HepG2 (cell line): ENCODE measurements around the gene PLSCR4. TPM values are rescaled to one million over a fixed set of nuclear protein-coding genes. Genes with fewer than 3 reads are reported as not detected.

Source experiments
- ATAD3A ChIP-seq: sonication (generic); formaldehyde crosslinking; IDR thresholded peaks from 2 replicates; pipeline ENCODE4 v1.4.0; 2020; ENCODE audit warnings: missing genetic modification reagents
- ATF5 ChIP-seq: sonication (generic); formaldehyde crosslinking; IDR thresholded peaks from 2 replicates; pipeline ENCODE4 v1.4.0; 2020; ENCODE audit warnings: mild to moderate bottlenecking, low read depth, missing genetic modification reagents
- BHLHE40 ChIP-seq: IDR thresholded peaks from 2 replicates; pipeline ENCODE4 v1.6.1; 2011; ENCODE audit warnings: low read length, improper control_type of control experiment
- CERS6 ChIP-seq: sonication (generic); formaldehyde crosslinking; IDR thresholded peaks from 2 replicates; pipeline ENCODE4 v1.5.0; 2020; ENCODE audit warnings: missing genetic modification reagents
- FOSL1 ChIP-seq: sonication (generic); formaldehyde crosslinking; IDR thresholded peaks from 2 replicates; pipeline ENCODE4 v1.9.0; 2021; ENCODE audit warnings: missing genetic modification reagents, borderline replicate concordance
- HNF4A ChIP-seq: sonication (generic); formaldehyde crosslinking; IDR thresholded peaks from 2 replicates; pipeline ENCODE4 v1.4.0; 2020; ENCODE audit warnings: missing genetic modification reagents
- ISL2 ChIP-seq: sonication (generic); formaldehyde crosslinking; IDR thresholded peaks from 2 replicates; pipeline ENCODE4 v1.5.0; 2020; ENCODE audit warnings: missing genetic modification reagents
- PRDM4 ChIP-seq: sonication (generic); formaldehyde crosslinking; IDR thresholded peaks from 2 replicates; pipeline ENCODE4 v1.9.0; 2021; ENCODE audit warnings: missing genetic modification reagents, borderline replicate concordance
- RBAK ChIP-seq: sonication (generic); formaldehyde crosslinking; IDR thresholded peaks from 2 replicates; pipeline ENCODE4 v1.5.1; 2020; ENCODE audit warnings: mild to moderate bottlenecking, missing genetic modification reagents
- REXO4 ChIP-seq: sonication (generic); formaldehyde crosslinking; IDR thresholded peaks from 2 replicates; pipeline ENCODE4 v1.8.0; 2022; ENCODE audit warnings: missing genetic modification reagents, mild to moderate bottlenecking, borderline replicate concordance
- SMARCE1 ChIP-seq: fragments of 450-650 bp; IDR thresholded peaks from 2 replicates; pipeline ENCODE4 v1.6.1; 2017; ENCODE audit warnings: borderline replicate concordance
- SRY ChIP-seq: sonication (generic); formaldehyde crosslinking; IDR thresholded peaks from 2 replicates; pipeline ENCODE4 v1.8.0; 2022; ENCODE audit warnings: mild to moderate bottlenecking, missing genetic modification reagents
- TEF ChIP-seq: sonication (generic); formaldehyde crosslinking; IDR thresholded peaks from 2 replicates; pipeline ENCODE4 v1.5.0; 2020; ENCODE audit warnings: missing genetic modification reagents
- TGIF2 ChIP-seq: IDR thresholded peaks from 2 replicates; pipeline ENCODE4 v1.6.1; 2016; ENCODE audit warnings: control low read depth, missing compliant biosample characterization
- WIZ ChIP-seq: sonication (generic); formaldehyde crosslinking; IDR thresholded peaks from 2 replicates; pipeline ENCODE4 v1.5.1; 2020; ENCODE audit warnings: mild to moderate bottlenecking, missing genetic modification reagents
- ZC3H13 ChIP-seq: sonication (generic); formaldehyde crosslinking; IDR thresholded peaks from 2 replicates; pipeline ENCODE4 v1.8.1; 2023; ENCODE audit warnings: mild to moderate bottlenecking, missing genetic modification reagents, moderate library complexity
- ZFP36L2 ChIP-seq: sonication (generic); formaldehyde crosslinking; IDR thresholded peaks from 2 replicates; pipeline ENCODE4 v1.4.0; 2020; ENCODE audit warnings: missing genetic modification reagents
- ZFP90 ChIP-seq: sonication (generic); formaldehyde crosslinking; IDR thresholded peaks from 2 replicates; pipeline ENCODE4 v1.8.0; 2022; ENCODE audit warnings: missing genetic modification reagents, mild to moderate bottlenecking, inconsistent platforms, borderline replicate concordance
- ZMYM4 ChIP-seq: sonication (generic); formaldehyde crosslinking; IDR thresholded peaks from 2 replicates; pipeline ENCODE4 v1.8.1; 2023; ENCODE audit warnings: mild to moderate bottlenecking, missing genetic modification reagents
- ZNF503 ChIP-seq: sonication (generic); formaldehyde crosslinking; IDR thresholded peaks from 2 replicates; pipeline ENCODE4 v1.4.0; 2020; ENCODE audit warnings: missing genetic modification reagents
- ZNF569 ChIP-seq: sonication (generic); formaldehyde crosslinking; IDR thresholded peaks from 2 replicates; pipeline ENCODE4 v1.5.0; 2020; ENCODE audit warnings: mild to moderate bottlenecking, missing genetic modification reagents, moderate library complexity, borderline replicate concordance
- ZNF598 ChIP-seq: sonication (generic); formaldehyde crosslinking; IDR thresholded peaks from 2 replicates; pipeline ENCODE4 v1.5.1; 2020; ENCODE audit warnings: mild to moderate bottlenecking, missing genetic modification reagents, borderline replicate concordance
- ZNF737 ChIP-seq: sonication (generic); formaldehyde crosslinking; IDR thresholded peaks from 2 replicates; pipeline ENCODE4 v1.5.0; 2020; ENCODE audit warnings: missing genetic modification reagents, mild to moderate bottlenecking, borderline replicate concordance
- ZNF879 ChIP-seq: sonication (generic); formaldehyde crosslinking; IDR thresholded peaks from 2 replicates; pipeline ENCODE4 v1.8.1; 2023; ENCODE audit warnings: missing genetic modification reagents
- ZSCAN29 ChIP-seq: sonication (generic); formaldehyde crosslinking; conservative IDR thresholded peaks from 2 replicates; pipeline ENCODE4 v1.4.0; 2020; ENCODE audit warnings: mild to moderate bottlenecking, missing genetic modification reagents
- polyA plus RNA-seq, 8 experiments: library from polyadenylated mRNA; depleted of rRNA in 3 of 8; stranded (reverse) in 7 of 8; unstranded in 1 of 8; fragments of >200 nt; fragmentation: Illumina TruSeq in 4 of 8; extraction: Trizol in 4 of 8; gene quantifications; 2 replicates each; pipeline versions ENCODE4 v1.2.1 to v1.2.3, GENCODE V29; 2011 to 2016; ENCODE audit warnings: low read depth in 4 of 8, missing spikeins in 1 of 8, mixed read lengths in 1 of 8; ENCODE audit not compliant: insufficient read depth in 1 of 8
- total RNA-seq, 5 experiments: library from RNA; depleted of rRNA; stranded (reverse); fragments of >200 nt; fragmentation: Illumina TruSeq; extraction: Trizol; gene quantifications; 2 replicates each; pipeline ENCODE4 v1.2.3, GENCODE V29; 2016; ENCODE audit warnings: low read depth in 1 of 5

Gene PLSCR4
- total and polyA plus RNA-seq, 2 of the 13 experiments (the other 11 are each of a cell fraction or from before 2014, with no cell fraction given), result 1.5 to 59.0 TPM

- no peak for TF ChIP-seq REXO4 (CRISPR knock-in tag)
- no peak for TF ChIP-seq ZNF879 (CRISPR knock-in tag)
- 0 out of 2 replicates have a peak, but pooled peaks have one; percentile 45 for TF ChIP-seq ZNF598
- TF ChIP-seq ZC3H13, result no peak; the same call in 1 of the 2 replicates
- TF ChIP-seq ATAD3A, result no peak
- no peak for TF ChIP-seq TEF (CRISPR knock-in tag)
- no peak for TF ChIP-seq HNF4A
- no peak for TF ChIP-seq PRDM4 (CRISPR knock-in tag)
- TF ChIP-seq ZNF569, result no peak
- 0 out of 2 replicates have a peak, but pooled peaks have one; percentile 17 for TF ChIP-seq ZMYM4
- no peak for TF ChIP-seq ZFP90 (CRISPR knock-in tag)
- no peak for TF ChIP-seq SRY (CRISPR knock-in tag)
- TF ChIP-seq RBAK (CRISPR knock-in tag), result no peak
- TF ChIP-seq ZNF737 (CRISPR knock-in tag), result no peak
- TF ChIP-seq WIZ (CRISPR knock-in tag), result no peak
- 0 out of 2 replicates have a peak, but pooled peaks have one; percentile 5 for TF ChIP-seq TGIF2 (CRISPR knock-in tag)
- TF ChIP-seq ATF5 (CRISPR knock-in tag), result 0 out of 2 replicates have a peak, but pooled peaks have one; percentile 22
- TF ChIP-seq ZFP36L2 (CRISPR knock-in tag), result no peak
- no peak for TF ChIP-seq SMARCE1
- TF ChIP-seq CERS6 (CRISPR knock-in tag), result no peak
- no peak for TF ChIP-seq BHLHE40
- no peak for TF ChIP-seq ISL2 (CRISPR knock-in tag)
- no peak for TF ChIP-seq FOSL1 (CRISPR knock-in tag)
- TF ChIP-seq ZNF503 (CRISPR knock-in tag), result no peak
- TF ChIP-seq ZSCAN29 (CRISPR knock-in tag), result 0 out of 2 replicates have a peak, but pooled peaks have one; percentile 66
Measured at GRCh38 chr3:146160321-146160963, 90.5 kb downstream of the PLSCR4 start (continued).
